KBM-7 (cell line): ENCODE results near the gene RAD9A.

Experiments used
- DNase-seq: peaks from one replicate; pipeline ENCODE4 v3.0.0-alpha.2; 2015
- in situ Hi-C: fragments of 300-500 bp; cut with MboI; formaldehyde crosslinking; loops from 2 replicates; pipeline ENCODE4 v1.14.3; 2020; ENCODE audit warnings: low sequenced_read_pairs, low pct_unique_long_range_greater_than_20kb, mixed read lengths

The RAD9A gene

GRCh38 chr11:67372993-67373647 lies 18.7 kb upstream of the RAD9A start, which contains the start of gene CLCF1:
TSS of gene CLCF1 (minus strand) at chr11:67373598. CDS start at chr11:67373539, 59 bp downstream.
- in situ Hi-C loops = no loop called here
- peak; percentile 51 for DNase-seq

- in situ Hi-C loops = no loop called here
- peak; percentile 55 for DNase-seq
Measured at GRCh38 chr11:67373648-67374570, 17.9 kb upstream of the RAD9A start.

GRCh38 chr11:67374571-67375281 lies 17.1 kb upstream of the RAD9A start:
- in situ Hi-C loops = no loop called here
- DNase-seq = no peak

- DNase-seq = no peak
- in situ Hi-C loops = no loop called here
Measured at GRCh38 chr11:67375320-67376055, 16.3 kb upstream of the RAD9A start.

- in situ Hi-C loops = no loop called here
- no peak for DNase-seq
Measured at GRCh38 chr11:67376063-67376820, 15.5 kb upstream of the RAD9A start.

GRCh38 chr11:67376873-67377808 lies 14.6 kb upstream of the RAD9A start:
- in situ Hi-C loops = no loop called here
- DNase-seq = no peak

GRCh38 chr11:67378544-67378943 lies 13.2 kb upstream of the RAD9A start:
- in situ Hi-C loops = no loop called here
- no peak for DNase-seq

GRCh38 chr11:67379061-67380058 lies 12.4 kb upstream of the RAD9A start:
- in situ Hi-C loops = no loop called here
- DNase-seq = no peak

GRCh38 chr11:67381244-67381972 lies 10.4 kb upstream of the RAD9A start:
- in situ Hi-C loops = no loop called here
- DNase-seq = peak; percentile 55

- DNase-seq = peak; percentile 87
- in situ Hi-C loops = no loop called here
Measured at GRCh38 chr11:67382276-67383136, 9.3 kb upstream of the RAD9A start.

- in situ Hi-C loops = no loop called here
- no peak for DNase-seq
Measured at GRCh38 chr11:67384851-67385366, 6.9 kb upstream of the RAD9A start.

- DNase-seq = peak; percentile 59
- in situ Hi-C loops = no loop called here
Measured at GRCh38 chr11:67387069-67387468, 4.7 kb upstream of the RAD9A start.

GRCh38 chr11:67387518-67387917 lies 4.3 kb upstream of the RAD9A start:
- no peak for DNase-seq
- in situ Hi-C loops = no loop called here

- in situ Hi-C loops = no loop called here
- DNase-seq = peak; percentile 61
Measured at GRCh38 chr11:67389477-67389876, 2.3 kb upstream of the RAD9A start.

GRCh38 chr11:67390947-67391303 lies 861 bp upstream of the RAD9A start:
- no peak for DNase-seq
- in situ Hi-C loops = no loop called here
